GM21737 (cell line): ENCODE results near the gene NSF.
"Not testable (repeated sequence)": the region's sequence is repeated elsewhere in the genome, so short reads cannot be mapped to it uniquely, and the experiment has no call there.

Experiments
- ATAC-seq: cut with Tn5 transposase; IDR thresholded peaks from one replicate; pipeline ENCODE4 v1.9.1; 2021; ENCODE audit warnings: mild to moderate bottlenecking, moderate library complexity; ENCODE audit not compliant: unreplicated experiment

The NSF gene

DNA sequence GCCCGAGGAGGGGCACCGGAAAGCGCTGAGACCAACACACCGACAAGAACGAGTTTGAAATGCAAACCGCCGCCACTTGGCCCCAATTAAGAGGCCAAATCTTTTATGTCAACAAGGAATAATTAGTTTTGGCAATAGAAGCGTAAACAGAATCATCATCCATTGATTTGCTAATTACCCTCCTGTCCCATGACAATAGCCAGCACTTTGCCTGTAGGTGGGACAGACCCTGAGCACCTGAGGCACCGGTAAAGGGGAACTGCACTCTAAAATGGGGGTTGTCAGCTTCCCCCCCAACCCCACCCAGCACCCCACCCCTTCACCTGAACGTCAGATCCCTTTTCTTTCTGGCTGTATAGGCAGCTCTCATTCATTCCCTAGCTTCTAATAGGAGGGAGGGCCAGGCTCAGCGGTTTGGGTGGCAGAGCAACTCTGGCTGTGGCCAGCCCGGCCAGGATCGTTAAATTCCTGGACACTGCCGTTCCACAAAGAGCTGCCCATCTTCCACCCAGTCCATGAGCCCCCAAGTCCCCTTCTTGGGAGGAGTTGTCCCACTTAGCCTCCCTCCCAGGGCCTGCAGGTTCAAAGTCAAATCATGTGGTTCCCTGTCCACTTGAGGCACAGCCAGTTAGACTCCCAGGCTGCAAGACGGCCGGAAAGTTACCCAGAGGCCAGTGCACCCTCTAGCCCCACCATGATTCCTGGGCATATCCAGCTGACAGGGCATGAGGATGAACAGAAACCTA, 182.2 kb downstream of the NSF start:
- no peak for ATAC-seq

DNA sequence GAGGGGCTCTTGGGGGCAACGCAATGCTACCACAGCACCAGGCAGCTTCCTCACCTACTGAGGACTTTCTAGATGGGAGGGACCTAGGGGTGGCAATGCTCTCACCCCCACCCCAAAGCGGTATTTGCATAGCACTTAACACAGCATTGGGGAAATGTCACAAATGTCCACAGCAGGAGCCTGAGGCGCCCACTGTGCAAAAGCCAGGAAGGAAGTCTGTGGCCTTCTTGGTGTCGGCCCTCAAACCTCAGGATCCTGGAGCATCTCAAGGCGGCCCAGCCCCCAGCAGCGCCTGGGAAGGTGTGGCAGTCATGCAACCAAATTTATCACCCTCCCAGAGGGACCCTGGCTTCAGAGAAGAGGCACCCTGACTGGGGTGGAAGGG, 182.7 kb downstream of the NSF start:
- no peak for ATAC-seq

DNA sequence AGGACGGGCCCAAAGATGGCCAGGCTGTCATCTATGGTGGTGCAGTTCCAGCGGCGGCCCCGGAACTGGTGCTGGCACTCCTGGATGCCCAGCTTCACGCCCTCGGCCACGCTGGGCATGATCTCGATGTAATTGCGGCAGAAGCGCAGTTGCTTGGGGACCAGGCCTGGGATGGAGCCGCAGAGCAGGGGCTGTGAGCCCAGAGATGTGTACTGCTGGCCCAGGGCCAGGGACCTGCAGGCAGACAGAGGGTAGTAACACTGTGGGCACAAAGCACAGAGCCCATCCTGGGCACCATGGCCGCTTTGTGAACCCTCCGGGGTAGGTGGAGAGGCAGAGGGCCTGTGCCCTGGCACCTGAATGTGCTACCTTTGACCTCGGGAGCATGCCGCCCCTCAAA, 183.2 kb downstream of the NSF start:
- ATAC-seq: no peak

DNA sequence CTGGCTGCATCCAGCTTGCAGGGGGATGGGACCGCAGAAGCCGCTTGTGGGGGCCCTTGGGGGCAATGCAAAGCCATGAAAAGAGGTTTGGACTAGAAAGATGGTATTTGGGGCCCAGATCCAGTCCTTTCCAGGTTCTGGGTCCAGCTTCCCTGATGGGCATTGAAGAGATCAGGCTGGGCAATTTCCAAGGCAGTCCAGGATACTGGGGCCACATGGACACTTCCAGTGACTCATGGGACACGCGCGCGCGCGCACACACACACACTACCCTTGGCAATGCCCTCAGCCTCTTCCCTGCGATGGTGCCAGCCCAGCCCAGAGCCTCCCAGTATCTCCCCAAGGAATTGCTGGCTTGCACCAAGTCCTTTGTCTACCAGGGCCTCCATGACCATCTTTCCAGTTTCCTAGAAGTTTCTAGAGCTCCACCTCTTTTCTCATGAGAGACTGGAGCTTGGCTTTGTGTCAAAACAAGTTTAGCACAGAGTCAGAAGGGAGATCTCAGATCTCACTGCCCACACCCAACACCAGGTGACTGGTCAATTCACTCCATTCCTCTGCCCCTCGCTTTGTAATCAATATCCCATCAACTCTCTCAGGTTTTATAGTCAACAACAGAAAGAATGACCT, 183.8 kb downstream of the NSF start:
- no peak for ATAC-seq

DNA sequence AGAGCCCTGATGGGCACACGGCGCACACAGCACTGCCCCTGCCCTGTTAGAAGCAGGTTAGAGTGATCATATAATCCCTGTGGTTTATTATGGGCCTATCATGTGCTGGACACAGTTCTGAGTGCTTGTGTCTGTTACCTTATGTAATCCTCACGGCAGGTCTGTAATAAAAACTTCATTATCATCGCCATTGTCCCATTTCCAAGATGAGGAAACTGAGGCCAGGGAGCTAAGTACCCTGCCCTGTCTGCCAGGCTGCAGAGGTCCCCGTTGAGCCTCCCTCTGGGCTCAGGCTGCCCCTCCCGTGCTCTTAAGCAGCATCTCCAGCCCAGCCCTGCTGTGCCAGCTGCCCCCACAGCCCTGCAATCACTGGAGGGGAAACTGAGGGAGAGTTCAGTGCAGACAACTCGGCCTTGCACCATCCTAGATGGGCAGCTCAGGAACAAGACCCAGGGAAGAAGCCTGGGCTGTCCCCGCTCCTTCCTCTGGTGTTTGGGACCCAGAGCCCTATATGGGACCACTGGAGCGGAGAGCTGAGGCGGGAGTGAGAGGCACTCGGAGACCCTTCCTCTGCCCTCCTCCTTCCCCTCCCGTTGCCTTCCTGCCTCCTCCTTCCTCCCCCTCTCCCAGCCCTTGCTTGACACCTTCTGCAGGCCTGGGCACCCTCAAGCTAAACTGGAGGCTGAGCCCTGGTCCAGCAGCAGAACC, 186.0 kb downstream of the NSF start:
- no peak for ATAC-seq

DNA sequence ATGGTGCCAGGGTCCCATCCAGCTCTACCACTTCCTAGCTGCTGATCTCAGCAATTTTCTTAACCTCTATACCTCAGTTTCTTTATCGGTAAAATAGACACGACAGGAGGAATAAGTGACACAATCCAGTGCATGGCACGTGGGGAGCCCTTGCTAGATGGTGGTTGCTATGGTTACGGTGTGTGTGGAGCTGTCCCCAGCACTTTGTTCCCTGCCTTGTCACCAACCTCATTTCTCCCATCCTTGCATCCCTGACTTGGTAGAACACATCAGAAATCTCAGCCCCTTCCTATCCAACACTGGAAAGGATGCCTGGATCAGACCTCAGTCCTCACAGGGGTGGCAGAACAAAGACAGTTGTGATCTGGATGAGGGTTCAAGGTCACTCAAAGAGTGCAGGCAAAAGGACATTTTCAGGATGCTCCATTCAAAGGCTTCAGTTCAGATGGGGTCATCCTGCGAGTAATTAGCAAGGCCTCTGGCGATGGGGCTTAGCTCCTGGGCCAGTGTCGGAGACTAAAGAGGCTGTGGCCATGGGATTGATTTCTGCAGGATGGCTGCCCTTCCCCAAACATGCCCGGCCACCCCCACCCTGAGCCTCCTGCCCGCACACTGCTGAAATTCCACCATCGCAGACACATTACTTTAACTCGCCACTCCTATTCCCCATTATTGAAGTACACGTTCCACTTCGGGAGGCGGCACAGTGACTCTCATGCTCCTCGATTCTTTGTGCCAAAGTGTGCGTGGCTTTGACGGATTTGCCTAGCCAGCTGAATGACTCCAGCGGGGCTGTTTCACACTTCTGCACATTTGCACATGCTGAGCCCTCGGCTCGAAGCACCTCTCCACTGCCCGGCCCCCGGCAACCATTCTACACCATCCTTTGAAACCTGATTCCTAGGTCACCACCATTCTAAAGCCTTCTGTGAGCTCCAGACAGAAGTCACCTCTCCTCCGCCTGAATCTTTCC, 187.8 kb downstream of the NSF start:
- ATAC-seq: no peak

DNA sequence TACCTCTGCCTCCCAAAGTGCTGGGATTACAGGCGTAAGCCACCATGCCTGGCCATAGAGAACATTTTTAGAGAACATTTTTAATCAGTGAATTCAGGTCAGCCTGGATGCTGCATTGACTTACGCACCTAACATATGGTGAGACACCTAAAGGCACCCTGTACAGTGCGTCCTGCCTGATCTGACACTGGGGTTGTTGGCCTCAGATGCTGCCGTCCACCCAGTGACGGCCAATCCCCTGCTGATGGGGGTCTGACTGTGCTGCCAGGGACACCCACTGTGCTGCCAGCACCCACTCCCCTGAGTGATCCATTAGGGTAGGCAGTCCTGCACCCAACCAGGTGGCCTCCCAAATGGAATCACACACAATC, 189.5 kb downstream of the NSF start:
- ATAC-seq: no peak

DNA sequence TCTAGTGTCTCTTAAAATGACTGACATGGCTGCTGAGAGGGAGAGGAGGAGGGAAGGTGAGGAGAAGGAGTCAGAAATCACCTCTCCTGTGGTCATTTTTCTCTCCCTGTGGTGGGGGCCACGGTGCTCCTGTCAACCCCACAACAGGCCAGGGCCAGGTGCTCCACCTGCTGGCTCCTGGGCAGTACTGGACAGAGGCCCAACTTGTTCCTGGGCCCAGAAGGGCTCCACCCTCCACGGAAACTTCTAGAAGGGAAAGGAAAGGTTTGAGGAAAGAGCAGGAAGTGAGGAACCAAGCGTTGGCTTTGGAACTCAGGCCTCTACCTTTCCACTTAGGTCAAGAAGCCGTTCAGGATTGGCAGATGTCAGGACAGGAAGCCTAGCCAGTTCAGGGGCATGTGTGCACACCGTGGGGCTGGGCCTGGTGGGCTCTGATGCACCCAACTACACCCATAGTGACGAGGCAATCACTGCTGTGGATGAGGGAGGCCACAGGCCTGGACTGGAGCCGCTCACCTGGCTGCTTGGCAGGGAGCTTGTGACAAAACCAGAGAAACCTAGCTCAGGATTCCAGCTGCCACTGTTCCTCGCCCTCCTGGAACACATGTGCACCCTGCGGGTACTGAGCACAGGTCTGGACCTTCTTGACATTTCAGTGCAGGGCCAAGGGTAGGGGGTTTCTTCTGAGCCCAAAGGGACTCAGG, 191.9 kb downstream of the NSF start:
- no peak for ATAC-seq

DNA sequence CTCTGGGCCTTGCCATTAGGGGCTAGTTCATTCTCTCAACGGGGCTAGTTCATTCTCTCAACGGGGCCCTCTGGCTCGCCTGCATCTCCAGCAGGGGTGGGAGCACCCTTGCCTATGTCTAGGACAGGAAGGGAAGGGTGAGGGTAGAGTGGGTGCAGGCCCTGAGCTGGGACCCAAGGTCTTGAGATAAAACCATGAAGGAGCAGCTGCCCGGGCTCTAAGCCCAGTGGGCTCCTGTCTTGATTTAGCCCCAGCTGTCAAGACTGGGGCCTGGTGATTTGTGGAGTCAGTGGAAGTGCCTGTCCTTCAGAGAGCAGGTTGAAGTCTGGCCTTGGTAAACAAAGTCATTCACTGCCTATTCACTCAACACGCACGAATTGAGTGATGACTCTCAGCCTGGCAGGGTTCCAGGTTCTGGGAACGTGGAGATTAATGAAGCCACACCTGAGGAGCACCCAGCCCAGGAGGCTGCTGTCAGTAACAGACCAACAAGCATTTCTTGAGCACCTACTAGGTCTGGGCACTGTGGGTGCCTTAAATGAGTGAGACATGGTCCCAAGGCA, 192.6 kb downstream of the NSF start:
- ATAC-seq: no peak

DNA sequence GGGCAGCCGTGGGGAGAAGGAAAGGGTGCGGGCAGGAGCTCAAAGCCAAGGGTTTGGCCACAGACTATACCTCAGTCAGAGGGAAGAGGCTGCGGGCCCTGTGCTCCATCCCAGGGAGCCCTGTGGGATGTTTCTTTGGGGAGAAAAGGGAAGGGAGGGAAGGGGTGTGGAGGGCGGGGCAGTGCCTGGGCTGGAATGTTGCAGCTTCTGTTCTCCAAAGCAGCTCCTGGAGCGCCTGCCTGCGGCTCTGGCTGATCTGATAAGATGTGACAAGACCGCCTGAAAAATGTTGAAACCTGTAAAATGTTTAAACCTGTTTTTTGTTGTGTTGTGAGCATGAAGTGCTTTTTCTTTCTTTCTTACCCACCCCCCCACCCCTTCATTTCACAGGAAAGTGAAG, 195.2 kb downstream of the NSF start:
- ATAC-seq: no peak

DNA sequence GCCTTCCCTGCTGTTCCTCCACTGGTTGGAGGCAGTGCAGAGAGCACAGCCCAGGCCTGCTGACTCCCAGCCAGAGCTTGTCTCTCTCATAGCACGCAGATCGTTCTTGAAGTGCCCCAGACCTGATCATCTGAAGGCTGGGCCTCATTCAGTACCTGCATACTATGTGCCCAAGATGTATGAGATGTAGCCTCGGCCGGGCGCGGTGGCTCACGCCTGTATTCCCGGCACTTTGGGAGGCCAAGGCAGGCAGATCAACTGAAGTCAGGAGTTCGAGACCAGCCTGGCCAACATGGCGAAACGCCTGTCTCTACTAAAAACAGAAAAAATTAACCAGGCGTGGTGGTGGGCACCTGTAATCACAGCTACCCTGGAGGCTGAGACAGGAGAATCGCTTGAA, 197.0 kb downstream of the NSF start:
- ATAC-seq: no peak

DNA sequence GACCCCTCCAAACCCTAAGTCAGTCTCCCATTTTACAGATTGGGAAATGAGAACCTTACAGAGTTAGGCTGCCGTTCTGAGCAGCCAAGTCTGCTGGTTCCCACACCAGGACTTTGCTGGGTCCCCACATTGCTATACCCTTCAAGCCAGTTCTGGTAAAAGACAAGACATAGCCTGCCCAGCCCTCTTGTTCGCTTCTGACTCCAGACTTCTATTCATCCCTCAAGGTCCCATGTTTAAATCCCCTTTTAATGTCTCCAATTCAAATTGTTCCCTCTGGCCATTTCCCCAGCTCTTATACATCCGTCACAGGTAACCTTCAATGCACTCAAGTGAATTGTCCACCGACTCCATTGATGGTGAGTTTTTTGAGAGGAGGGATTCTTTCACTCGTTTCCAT, 197.8 kb downstream of the NSF start:
- no peak for ATAC-seq

DNA sequence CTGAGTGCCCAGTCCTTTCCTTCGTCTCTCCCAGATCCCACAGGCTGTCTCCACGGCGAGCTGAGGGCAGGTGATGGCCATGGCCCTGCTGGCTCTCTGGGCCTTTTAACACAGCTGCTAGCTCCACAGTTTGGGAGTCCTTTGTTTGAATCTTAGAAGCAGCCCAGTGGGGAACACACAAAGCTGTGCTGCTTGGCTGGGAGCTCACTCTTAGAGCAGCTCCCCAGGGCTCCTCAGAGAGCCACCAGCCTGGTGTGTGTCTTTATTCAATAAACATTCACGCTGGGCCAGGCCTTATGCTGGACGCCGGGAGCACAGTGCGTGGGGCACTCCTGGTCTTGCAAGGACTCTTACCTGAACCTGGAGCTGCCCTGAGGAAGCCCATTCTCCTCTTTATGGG, 198.3 kb downstream of the NSF start:
- no peak for ATAC-seq

DNA sequence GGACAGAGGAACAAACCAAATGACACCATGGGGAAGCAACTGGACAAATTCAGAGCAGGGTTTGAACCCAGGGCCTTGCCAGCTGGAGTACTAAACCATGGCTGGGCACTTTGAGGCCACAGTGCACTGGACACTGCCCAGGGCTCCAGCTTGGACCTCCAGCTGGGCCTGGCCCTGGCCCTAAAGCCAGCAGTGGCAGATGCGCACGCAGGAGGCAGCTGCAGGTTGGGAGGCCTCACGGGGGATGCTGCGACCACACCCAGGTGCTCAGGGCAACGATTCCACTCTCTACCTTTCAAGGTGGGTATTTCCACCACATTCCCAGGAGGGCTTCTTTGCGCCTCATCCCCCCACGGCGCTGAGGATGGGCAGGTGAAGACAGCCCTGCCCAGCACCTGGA, 199.1 kb downstream of the NSF start:
- ATAC-seq: no peak

DNA sequence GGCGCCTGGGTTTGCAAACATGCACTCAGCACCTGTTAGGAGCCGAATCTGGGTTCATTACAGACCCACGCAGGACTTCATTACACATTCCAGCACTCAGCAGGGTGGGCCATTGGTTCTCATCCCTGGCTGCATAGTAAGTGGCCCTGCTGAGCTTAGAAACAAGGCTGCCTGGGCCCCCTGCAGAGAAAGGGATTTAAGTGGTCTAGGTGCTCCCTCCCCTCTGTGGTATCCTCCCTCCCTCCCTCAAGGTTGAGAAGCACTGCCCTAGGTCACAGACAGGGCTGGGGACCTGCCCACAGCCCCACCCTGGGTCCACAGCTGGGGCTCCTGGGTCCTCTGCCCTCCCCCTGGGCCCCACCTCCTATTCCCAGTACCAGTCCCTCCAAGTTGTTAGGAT, 199.7 kb downstream of the NSF start:
- ATAC-seq: no peak

DNA sequence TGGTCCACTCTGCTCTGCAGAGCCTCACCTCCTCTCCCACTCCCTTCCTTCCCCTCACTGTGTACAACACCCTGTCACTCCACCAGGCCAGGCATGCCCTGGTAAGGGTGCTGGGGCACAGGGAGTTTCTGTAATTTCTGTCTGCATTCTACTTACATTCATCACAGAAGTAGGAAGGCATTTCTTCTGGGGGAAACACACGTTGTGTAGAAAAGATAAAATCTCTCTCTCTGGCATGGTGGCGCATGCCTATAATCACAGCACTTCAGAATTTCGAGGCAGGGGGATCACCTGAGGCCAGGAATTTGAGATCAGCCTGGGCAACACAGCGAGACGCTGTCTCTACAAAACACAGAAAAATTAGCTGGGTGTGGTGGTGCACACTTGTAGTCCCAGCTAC, 201.1 kb downstream of the NSF start:
- no peak for ATAC-seq

DNA sequence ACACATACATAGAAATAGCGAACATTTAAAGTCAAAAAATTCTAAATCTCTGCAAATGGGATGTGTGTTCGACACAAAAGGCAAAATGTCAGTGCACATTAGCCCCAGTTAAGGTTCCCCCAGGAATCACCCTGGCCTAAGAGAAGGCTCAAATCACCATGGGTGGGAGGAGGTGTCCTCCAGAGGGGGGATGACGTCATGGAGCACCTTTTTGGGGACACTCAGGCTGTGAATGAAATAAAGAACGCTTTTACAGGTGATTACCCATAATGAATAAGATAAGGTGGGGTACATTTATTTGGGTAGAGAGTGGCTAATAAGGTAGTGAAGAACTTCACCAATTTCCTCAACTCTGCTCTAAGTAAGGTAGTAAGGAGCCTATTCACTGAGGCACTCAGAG, 201.6 kb downstream of the NSF start:
- no peak for ATAC-seq

DNA sequence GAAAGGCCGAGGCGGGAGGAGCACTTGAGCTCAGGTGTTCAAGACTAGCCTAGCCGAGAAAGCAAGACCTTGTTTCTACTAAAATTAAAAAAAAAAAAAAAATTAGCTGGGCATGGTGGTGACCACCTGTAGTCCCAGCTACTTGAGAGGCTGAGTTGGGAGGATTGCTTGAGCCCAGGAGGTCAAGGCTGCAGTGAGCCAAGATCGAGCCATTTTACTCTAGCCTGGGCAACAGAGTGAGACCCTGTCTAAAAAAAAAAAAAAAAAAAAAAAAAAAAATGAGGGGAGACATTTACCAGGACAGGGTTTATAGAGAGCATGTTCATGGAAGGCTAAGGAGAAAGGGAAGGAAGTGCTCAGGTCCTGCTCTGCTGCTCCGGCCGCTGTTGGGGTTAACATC, 202.6 kb downstream of the NSF start:
- ATAC-seq: not testable (repeated sequence)

DNA sequence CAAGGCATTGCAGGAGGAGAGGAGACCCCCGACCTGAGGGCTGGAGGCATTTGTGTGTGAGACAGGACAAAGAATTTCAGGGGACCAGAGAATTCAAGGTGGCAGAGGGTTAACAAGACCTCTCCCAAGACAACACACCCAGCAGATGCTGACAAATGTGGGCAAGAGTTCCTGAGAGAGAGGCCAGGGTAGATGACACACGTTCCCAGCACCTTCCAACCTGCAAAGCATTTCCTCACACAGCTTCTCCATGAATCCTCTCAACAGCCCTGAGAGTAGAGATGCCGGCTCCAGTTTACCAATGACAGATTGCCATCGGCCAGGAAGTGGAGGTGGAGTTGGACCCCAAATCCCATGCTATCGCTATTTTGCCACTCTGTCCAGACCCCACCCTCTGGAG, 203.1 kb downstream of the NSF start:
- ATAC-seq: no peak

DNA sequence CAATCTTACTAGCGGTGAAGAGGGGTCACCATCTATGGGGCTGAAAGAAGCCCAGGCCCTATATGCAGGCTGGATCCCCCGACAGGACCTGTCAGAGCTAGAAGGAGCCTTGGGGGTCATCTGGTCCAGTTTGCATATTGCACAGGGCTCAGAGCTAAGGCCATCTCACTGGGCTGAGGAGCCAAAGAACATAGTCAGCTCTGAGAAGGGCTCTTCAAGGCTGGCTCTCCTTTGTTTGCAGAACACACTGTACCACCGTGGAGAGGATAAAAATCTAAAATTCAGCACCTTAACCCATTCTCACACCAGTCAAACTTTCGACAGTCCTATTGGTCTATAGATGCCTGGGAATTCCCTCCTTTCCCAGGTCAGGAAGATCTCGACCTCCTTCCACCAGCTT, 203.8 kb downstream of the NSF start:
- ATAC-seq: no peak
